Naive thymus-derived CD4-positive, alpha-beta T cell (primary cell): Measurements from ENCODE around the gene KCNH1. TPM values are rescaled to one million over a fixed set of nuclear protein-coding genes. Genes with fewer than 3 reads are reported as not detected.

ENCODE experiments used
- ATAC-seq: fragments of 150-1000 bp; cut with Tn5 transposase; 2 replicates; pipeline ENCODE4 v1.10.0; 2021; ENCODE audit warnings: mild to moderate bottlenecking, moderate library complexity
- CTCF ChIA-PET: fragments of 350-600 bp; sonication (Branson Sonifier 250); formaldehyde crosslinking; loops from one replicate; lab custom pipeline; 2021; ENCODE audit warnings: antibody characterized with exemption; lab: Charles Lee
- POLR2A ChIA-PET: fragments of 350-600 bp; sonication (Branson Sonifier 250); formaldehyde crosslinking; loops from one replicate; lab custom pipeline; 2021; ENCODE audit warnings: antibody characterized with exemption, inconsistent platforms; lab: Charles Lee
- DNase-seq, 9 donors: peaks; one replicate each; pipeline versions ENCODE4 v3.0.0 to v3.0.0-alpha.2; 2020 to 2022; ENCODE audit warnings: mixed read lengths in 1 of 9
- H3K27ac ChIP-seq: one replicate; pipeline ENCODE4 v1.7.0; 2013; ENCODE audit warnings: mild to moderate bottlenecking, low read depth, low read length, moderate library complexity
- H3K27me3 ChIP-seq, 2 donors: one replicate each; pipeline ENCODE4 v1.7.0; 2013; ENCODE audit warnings: low read length in 2 of 2, mild to moderate bottlenecking in 2 of 2, moderate library complexity in 2 of 2; ENCODE audit not compliant: control insufficient read depth in 2 of 2, insufficient read depth in 2 of 2
- H3K36me3 ChIP-seq, 3 experiments: 1 replicate in 2 of 3; 2 replicates in 1 of 3; pipeline ENCODE4 v1.7.0; 2013; ENCODE audit warnings: low read length in 3 of 3, mild to moderate bottlenecking in 3 of 3, moderate library complexity in 1 of 3; ENCODE audit not compliant: insufficient read depth in 3 of 3, control insufficient read depth in 2 of 3
- H3K4me1 ChIP-seq, 2 donors: one replicate each; pipeline ENCODE4 v1.7.0; 2013; ENCODE audit warnings: low read length in 2 of 2, mild to moderate bottlenecking in 2 of 2, moderate library complexity in 1 of 2; ENCODE audit not compliant: control insufficient read depth in 2 of 2, insufficient read depth in 2 of 2
- H3K4me3 ChIP-seq: 2 replicates; pipeline ENCODE4 v1.7.0; 2013; ENCODE audit warnings: mild to moderate bottlenecking, low read length
- H3K9me3 ChIP-seq, 3 experiments: 1 replicate in 2 of 3; 2 replicates in 1 of 3; pipeline ENCODE4 v1.7.0; 2013; ENCODE audit warnings: low read length in 3 of 3; ENCODE audit not compliant: control insufficient read depth in 2 of 3
- H3K27ac Mint-ChIP-seq, 9 donors: one replicate each; pipeline ENCODE4 v1.8.0; 2020 to 2022; ENCODE audit warnings: mixed read lengths in 9 of 9, mild to moderate bottlenecking in 8 of 9, moderate library complexity in 5 of 9, inconsistent platforms in 2 of 9
- H3K27me3 Mint-ChIP-seq, 5 donors: one replicate each; pipeline ENCODE4 v1.8.0; 2021 to 2022; ENCODE audit warnings: mixed read lengths in 5 of 5, mild to moderate bottlenecking in 1 of 5
- H3K36me3 Mint-ChIP-seq, 5 donors: one replicate each; pipeline ENCODE4 v1.8.0; 2020 to 2022; ENCODE audit warnings: mixed read lengths in 5 of 5, mild to moderate bottlenecking in 3 of 5, inconsistent platforms in 1 of 5
- H3K4me1 Mint-ChIP-seq, 7 donors: one replicate each; pipeline ENCODE4 v1.8.0; 2020 to 2022; ENCODE audit warnings: mixed read lengths in 7 of 7, mild to moderate bottlenecking in 3 of 7, inconsistent platforms in 1 of 7
- H3K4me3 Mint-ChIP-seq, 10 donors: one replicate each; pipeline ENCODE4 v1.8.0; 2020 to 2022; ENCODE audit warnings: mild to moderate bottlenecking in 10 of 10, mixed read lengths in 10 of 10, moderate library complexity in 6 of 10, inconsistent platforms in 2 of 10
- H3K9me3 Mint-ChIP-seq, 11 donors: one replicate each; pipeline ENCODE4 v1.8.0; 2020 to 2022; ENCODE audit warnings: mixed read lengths in 11 of 11, mild to moderate bottlenecking in 4 of 11, inconsistent platforms in 1 of 11, moderate library complexity in 1 of 11
- intact Hi-C, 2 donors: fragments of 100-400 bp; cut with micrococcal nuclease; formaldehyde crosslinking; loops; one replicate each; pipeline ENCODE4 v1.15.1; 2023
- polyA plus RNA-seq, 2 donors: library from polyadenylated mRNA; unstranded; fragments of 300-500 nt; fragmentation: Illumina TruSeq; gene quantifications; one replicate each; pipeline ENCODE4 v1.2.3, GENCODE V29; 2021
- total RNA-seq, 6 experiments: library from RNA in 5 of 6; stranded (reverse) in 5 of 6; gene quantifications; 1 replicate in 5 of 6; 2 replicates in 1 of 6; pipeline ENCODE4 v1.2.3 and lab custom pipeline; 2021 to 2026

The KCNH1 gene
- total and polyA plus RNA-seq, 7 experiments from 2014 or later = not detected

DNA sequence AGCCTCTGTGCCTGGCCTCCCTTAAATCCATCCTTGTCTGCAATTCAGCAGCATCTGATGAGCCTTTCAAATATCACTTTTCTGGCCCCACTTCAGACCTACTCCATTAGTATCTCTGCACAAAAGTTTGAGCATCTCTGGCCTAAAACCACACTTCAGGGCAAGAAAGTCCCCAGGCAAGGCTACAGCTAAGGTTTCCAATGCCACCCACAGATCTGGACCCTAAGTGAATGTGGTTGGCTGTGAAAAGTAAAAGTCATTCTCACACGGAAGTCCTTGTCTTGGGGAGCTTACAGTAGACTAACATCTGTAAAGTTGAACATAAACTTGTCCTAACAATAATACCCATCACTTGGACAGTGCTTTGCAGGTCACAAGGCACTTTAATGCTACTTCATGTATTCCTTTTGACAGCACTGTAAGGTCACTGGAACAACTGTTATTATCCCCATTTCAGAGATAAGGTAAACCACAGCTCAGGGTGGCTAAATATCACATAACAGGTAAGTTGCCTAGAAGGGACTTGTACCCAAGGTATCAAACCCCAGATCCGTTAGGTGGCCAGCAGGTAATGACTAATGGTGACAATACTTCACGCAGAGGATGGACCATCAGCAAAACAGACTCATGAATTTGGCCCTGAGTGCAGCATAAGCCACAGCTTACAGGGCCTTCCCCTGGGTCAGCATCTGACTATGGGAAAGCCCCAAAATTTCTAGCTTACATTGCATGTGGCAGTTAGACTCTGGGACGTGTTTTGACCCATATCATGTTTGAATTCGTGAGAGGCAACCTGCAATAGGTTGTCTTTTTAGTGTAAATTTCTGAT is 449.3 kb downstream of the KCNH1 start:
- DNase-seq (no peak), ATAC-seq (no peak)
- ChIA-PET POLR2A (no interaction called here), CTCF (no interaction called here)
- intact Hi-C loops = no loop called here
- Histone ChIP-seq H3K9me3 (no peaks in the 10 kb centered on the region), H3K4me1 (no peaks in the 10 kb centered on the region), H3K27ac (no peak overlapping the region), H3K36me3 (no peaks in the 10 kb centered on the region), H3K4me3 (no peak overlapping the region), H3K27me3 (no peaks in the 10 kb centered on the region)
- Mint-ChIP-seq H3K4me3 (no peak overlapping the region), H3K27me3 (no peaks in the 10 kb centered on the region), H3K4me1 (peaks cover 0 to 4% (median 0%) of the 10 kb centered on the region in 7 donors), H3K9me3 (no peaks in the 10 kb centered on the region), H3K27ac (no peak overlapping the region), H3K36me3 (peaks cover 0 to 4% (median 0%) of the 10 kb centered on the region in 5 donors)

DNA sequence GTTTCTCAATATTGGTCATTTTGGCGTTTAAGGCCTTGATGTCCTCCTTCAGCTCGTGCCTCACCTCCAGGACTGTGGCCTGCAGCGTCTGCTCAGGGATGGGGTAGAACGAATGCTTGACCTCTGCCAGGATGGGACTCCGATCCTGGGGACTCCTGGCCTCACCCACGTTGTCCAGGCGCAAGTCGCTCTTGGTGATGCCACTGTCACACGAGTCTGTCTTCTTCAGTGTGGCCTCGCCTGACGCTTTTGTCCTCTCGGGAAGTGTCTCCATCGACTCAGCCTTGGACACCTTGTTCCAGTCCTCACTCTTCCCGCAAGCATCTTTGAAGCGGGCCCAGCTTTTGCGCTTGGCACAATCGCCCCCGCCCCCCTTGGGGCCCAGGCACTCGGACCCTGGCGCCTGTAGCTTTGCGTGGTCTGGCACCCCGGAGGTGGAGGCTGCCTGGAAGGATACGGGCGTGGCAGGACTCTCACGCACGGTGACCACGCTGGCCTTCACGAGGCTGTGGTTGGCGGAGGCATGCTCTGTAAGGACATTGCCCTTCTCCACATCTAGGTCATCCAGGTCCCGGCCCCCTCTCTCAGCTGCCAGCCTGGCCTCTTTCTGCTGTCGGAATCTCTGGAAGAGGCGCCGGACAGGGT is 450.4 kb downstream of the KCNH1 start:
- Mint-ChIP-seq H3K36me3 (peaks cover 0 to 4% (median 0%) of the 10 kb centered on the region in 5 donors), H3K4me3 (no peak overlapping the region), H3K9me3 (no peaks in the 10 kb centered on the region), H3K4me1 (peaks cover 0 to 2% (median 0%) of the 10 kb centered on the region in 7 donors), H3K27me3 (no peaks in the 10 kb centered on the region), H3K27ac (no peak overlapping the region)
- H3K27ac ChIP-seq = no peak overlapping the region
- no peaks in the 10 kb centered on the region for H3K36me3 ChIP-seq
- DNase-seq (no peak), ATAC-seq (peak; percentile 12)
- no peaks in the 10 kb centered on the region for H3K27me3 ChIP-seq
- POLR2A ChIA-PET = no interaction called here
- intact Hi-C loops = no loop called here
- no peaks in the 10 kb centered on the region for H3K9me3 ChIP-seq
- no peaks in the 10 kb centered on the region for H3K4me1 ChIP-seq
- CTCF ChIA-PET = interaction anchor here (0.8 kb wide), 1 partner anchor 190 kb away, joined by 3 read pairs; no protein-coding TSS in a partner anchor
- no peak overlapping the region for H3K4me3 ChIP-seq

DNA sequence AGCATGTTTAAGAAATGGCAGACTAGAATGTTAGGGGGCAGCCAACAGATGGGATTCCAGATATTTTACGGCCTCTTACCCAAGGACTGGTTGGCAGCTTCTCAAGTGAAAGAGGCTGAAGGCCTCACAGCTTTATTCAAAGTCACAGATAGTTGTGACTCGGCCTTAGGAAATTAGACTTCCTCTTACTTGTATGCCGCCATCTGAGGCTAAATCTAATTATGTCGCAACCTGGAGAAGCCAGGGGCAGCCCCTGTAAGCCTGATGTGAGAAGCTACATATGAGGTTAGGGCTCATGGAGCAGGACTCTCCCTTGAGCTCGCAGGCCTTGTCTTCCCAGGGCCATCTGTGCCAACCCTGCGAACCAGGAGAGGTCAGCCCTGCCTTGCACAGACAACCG is 452.8 kb downstream of the KCNH1 start:
- no peaks in the 10 kb centered on the region for H3K9me3 ChIP-seq
- H3K27me3 Mint-ChIP-seq = peaks cover 0 to 2% (median 0%) of the 10 kb centered on the region in 5 donors
- H3K36me3 ChIP-seq = no peaks in the 10 kb centered on the region
- H3K4me1 ChIP-seq = no peaks in the 10 kb centered on the region
- ChIA-PET POLR2A (no interaction called here), CTCF (no interaction called here)
- no peak overlapping the region for H3K4me3 ChIP-seq
- ATAC-seq (peak; percentile 39), DNase-seq (no peak)
- peaks cover 0 to 4% (median 0%) of the 10 kb centered on the region in 5 donors for H3K36me3 Mint-ChIP-seq
- no peaks in the 10 kb centered on the region for H3K4me1 Mint-ChIP-seq
- H3K27me3 ChIP-seq = no peaks in the 10 kb centered on the region
- H3K27ac ChIP-seq = no peak overlapping the region
- no peak overlapping the region for H3K4me3 Mint-ChIP-seq
- H3K27ac Mint-ChIP-seq = no peak overlapping the region
- H3K9me3 Mint-ChIP-seq = no peaks in the 10 kb centered on the region
- intact Hi-C loops = no loop called here

DNA sequence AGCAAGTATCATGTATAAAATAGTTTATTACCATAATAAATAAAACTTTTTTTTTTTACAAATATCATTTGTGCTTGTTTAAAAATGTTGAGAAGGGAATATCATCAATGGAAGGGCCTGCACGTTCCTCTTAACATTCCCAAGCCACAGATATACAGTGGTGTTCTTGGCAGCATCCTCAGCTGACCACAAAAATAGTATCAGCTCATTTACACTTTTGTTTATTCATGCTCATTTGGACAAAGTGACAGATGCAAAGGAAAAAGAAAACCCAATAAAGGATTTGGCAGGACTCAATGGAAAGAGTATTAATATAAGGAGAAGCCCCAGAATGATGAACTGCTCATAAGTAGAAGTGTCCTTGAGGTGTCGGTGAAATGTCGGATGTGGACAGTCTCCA is 455.6 kb downstream of the KCNH1 start:
- Histone ChIP-seq H3K4me3 (no peak overlapping the region), H3K27ac (no peak overlapping the region), H3K9me3 (no peaks in the 10 kb centered on the region), H3K36me3 (no peaks in the 10 kb centered on the region), H3K27me3 (no peaks in the 10 kb centered on the region), H3K4me1 (no peaks in the 10 kb centered on the region)
- no peaks in the 10 kb centered on the region for H3K36me3 Mint-ChIP-seq
- no peaks in the 10 kb centered on the region for H3K4me1 Mint-ChIP-seq
- H3K4me3 Mint-ChIP-seq = no peak overlapping the region
- ChIA-PET CTCF (no interaction called here), POLR2A (no interaction called here)
- intact Hi-C loops = no loop called here
- ATAC-seq = no peak
- H3K27me3 Mint-ChIP-seq = peaks cover 0 to 2% (median 0%) of the 10 kb centered on the region in 5 donors
- no peak for DNase-seq
- H3K27ac Mint-ChIP-seq = no peak overlapping the region
- no peaks in the 10 kb centered on the region for H3K9me3 Mint-ChIP-seq

DNA sequence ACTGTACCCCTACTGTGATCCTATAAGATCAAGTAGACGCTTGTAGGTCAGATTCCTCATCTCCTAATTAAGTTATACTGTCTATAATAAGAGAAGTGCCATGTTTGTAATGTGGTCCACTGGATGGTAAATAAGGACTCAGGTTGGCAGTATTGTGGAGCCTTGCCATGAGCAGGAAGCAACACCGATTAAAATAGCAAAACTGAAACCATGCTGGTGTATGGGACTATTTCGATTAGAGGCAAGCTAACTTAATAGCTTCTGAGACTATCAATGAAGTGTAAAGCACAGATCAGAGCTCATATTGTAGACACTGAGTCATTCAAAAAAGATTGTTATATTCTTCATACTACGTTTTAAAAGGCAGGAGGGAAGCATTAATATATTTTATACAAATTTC is 456.4 kb downstream of the KCNH1 start:
- intact Hi-C loops = no loop called here
- CTCF ChIA-PET = no interaction called here
- POLR2A ChIA-PET = no interaction called here
- H3K9me3 ChIP-seq = no peaks in the 10 kb centered on the region
- no peak overlapping the region for H3K4me3 ChIP-seq
- Mint-ChIP-seq H3K27ac (no peak overlapping the region), H3K36me3 (no peaks in the 10 kb centered on the region), H3K9me3 (no peaks in the 10 kb centered on the region), H3K27me3 (peaks cover 0 to 2% (median 0%) of the 10 kb centered on the region in 5 donors), H3K4me3 (no peak overlapping the region), H3K4me1 (no peaks in the 10 kb centered on the region)
- H3K27me3 ChIP-seq = no peaks in the 10 kb centered on the region
- H3K4me1 ChIP-seq = no peaks in the 10 kb centered on the region
- H3K36me3 ChIP-seq = no peaks in the 10 kb centered on the region
- H3K27ac ChIP-seq = no peak overlapping the region
- ATAC-seq = no peak
- DNase-seq = no peak

DNA sequence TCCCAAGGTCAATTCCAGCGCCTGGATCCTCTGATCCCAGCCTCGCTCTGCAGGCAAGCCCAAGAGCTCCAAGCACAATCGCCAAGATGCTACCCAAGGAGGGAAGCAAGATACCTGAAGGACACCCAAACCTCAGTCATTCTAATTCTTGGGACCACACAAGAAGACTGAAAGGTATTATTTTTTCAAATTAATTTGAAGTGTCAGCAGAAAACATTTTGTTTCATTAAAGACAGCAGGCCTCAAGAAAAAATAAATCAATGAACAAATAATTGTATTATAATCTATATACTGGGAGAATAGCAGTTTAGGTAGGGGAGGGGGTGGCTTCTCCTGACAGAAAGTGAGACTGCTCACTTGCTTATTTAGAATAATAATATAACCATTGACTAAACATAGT is 457.4 kb downstream of the KCNH1 start:
- Mint-ChIP-seq H3K9me3 (no peaks in the 10 kb centered on the region), H3K4me3 (no peak overlapping the region), H3K36me3 (no peaks in the 10 kb centered on the region), H3K4me1 (no peaks in the 10 kb centered on the region), H3K27me3 (peaks cover 0 to 2% (median 0%) of the 10 kb centered on the region in 5 donors), H3K27ac (no peak overlapping the region)
- no peak for ATAC-seq
- H3K4me3 ChIP-seq = no peak overlapping the region
- intact Hi-C loops = no loop called here
- H3K27ac ChIP-seq = no peak overlapping the region
- ChIA-PET CTCF (no interaction called here), POLR2A (no interaction called here)
- H3K4me1 ChIP-seq = no peaks in the 10 kb centered on the region
- no peaks in the 10 kb centered on the region for H3K9me3 ChIP-seq
- H3K27me3 ChIP-seq = no peaks in the 10 kb centered on the region
- no peaks in the 10 kb centered on the region for H3K36me3 ChIP-seq
- DNase-seq = no peak
